Small intestine (tissue), 7 donors: Measurements from ENCODE around the gene NOL9. TPM values are rescaled to one million over a fixed set of nuclear protein-coding genes. Genes with fewer than 3 reads are reported as not detected.

Source experiments
- DNase-seq, 2 donors: peaks; one replicate each; pipeline versions ENCODE4 v3.0.0 to v3.0.0-alpha.2; 2013
- FAIRE-seq: peaks from 2 replicates; lab custom pipeline; 2012; peaks lifted over from hg19 to GRCh38; lab: Jason Lieb, UNC
- H3K27ac ChIP-seq, 3 donors: one replicate each; pipeline ENCODE4 v1.5.1; 2013; ENCODE audit warnings: low read length in 2 of 3, mild to moderate bottlenecking in 2 of 3, control low read depth in 1 of 3, inconsistent platforms in 1 of 3, low read depth in 1 of 3, moderate library complexity in 1 of 3
- H3K27me3 ChIP-seq, 3 donors: one replicate each; pipeline ENCODE4 v1.6.1; 2013; ENCODE audit warnings: low read length in 3 of 3, inconsistent platforms in 1 of 3; ENCODE audit not compliant: control insufficient read depth in 3 of 3, insufficient read depth in 3 of 3
- H3K36me3 ChIP-seq, 3 donors: one replicate each; pipeline ENCODE4 v1.6.1; 2013; ENCODE audit warnings: low read length in 3 of 3, inconsistent platforms in 1 of 3, low read depth in 1 of 3, mild to moderate bottlenecking in 1 of 3, moderate library complexity in 1 of 3; ENCODE audit not compliant: control insufficient read depth in 3 of 3, insufficient read depth in 2 of 3
- H3K4me1 ChIP-seq, 3 donors: one replicate each; pipeline ENCODE4 v1.6.1; 2013; ENCODE audit warnings: low read length in 2 of 3, inconsistent platforms in 1 of 3, low read depth in 1 of 3, mild to moderate bottlenecking in 1 of 3, moderate library complexity in 1 of 3; ENCODE audit not compliant: control insufficient read depth in 3 of 3, insufficient read depth in 2 of 3
- H3K4me3 ChIP-seq, 3 donors: one replicate each; pipeline ENCODE4 v1.5.1; 2013; ENCODE audit warnings: low read length in 3 of 3, control low read depth in 1 of 3, inconsistent platforms in 1 of 3, low read depth in 1 of 3, mild to moderate bottlenecking in 1 of 3, moderate library complexity in 1 of 3
- H3K9me3 ChIP-seq, 2 donors: one replicate each; pipeline ENCODE4 v1.6.1; 2013; ENCODE audit warnings: low read depth in 1 of 2, low read length in 1 of 2; ENCODE audit not compliant: control insufficient read depth in 2 of 2, insufficient read depth in 1 of 2
- WGBS, 3 donors: extraction: QIAGEN DNeasy Blood & Tissue Kit; methylation state at CpG; one replicate each; pipeline ENCODE4 v1.1.7; 2013; 5-methylcytosine and 5-hydroxymethylcytosine counted together
- polyA plus RNA-seq, 4 donors: library from polyadenylated mRNA; stranded (reverse) in 3 of 4; unstranded in 1 of 4; fragments of 200-250 nt in 3 of 4; fragments of 120-200 nt in 1 of 4; gene quantifications; one replicate each; pipeline versions ENCODE4 v1.2.1 to v1.2.3, GENCODE V29; 2013
- donor health status: healthy with polysubstance abuse.
- donor health status: control.
- donor health status: control.
- donor health status: Bipolar disorder and iron deficiency.
- donor health status: healthy.

NOL9 gene
- polyA plus RNA-seq, 4 donors = 1.6 to 12.1 (median 3.9) TPM

DNA sequence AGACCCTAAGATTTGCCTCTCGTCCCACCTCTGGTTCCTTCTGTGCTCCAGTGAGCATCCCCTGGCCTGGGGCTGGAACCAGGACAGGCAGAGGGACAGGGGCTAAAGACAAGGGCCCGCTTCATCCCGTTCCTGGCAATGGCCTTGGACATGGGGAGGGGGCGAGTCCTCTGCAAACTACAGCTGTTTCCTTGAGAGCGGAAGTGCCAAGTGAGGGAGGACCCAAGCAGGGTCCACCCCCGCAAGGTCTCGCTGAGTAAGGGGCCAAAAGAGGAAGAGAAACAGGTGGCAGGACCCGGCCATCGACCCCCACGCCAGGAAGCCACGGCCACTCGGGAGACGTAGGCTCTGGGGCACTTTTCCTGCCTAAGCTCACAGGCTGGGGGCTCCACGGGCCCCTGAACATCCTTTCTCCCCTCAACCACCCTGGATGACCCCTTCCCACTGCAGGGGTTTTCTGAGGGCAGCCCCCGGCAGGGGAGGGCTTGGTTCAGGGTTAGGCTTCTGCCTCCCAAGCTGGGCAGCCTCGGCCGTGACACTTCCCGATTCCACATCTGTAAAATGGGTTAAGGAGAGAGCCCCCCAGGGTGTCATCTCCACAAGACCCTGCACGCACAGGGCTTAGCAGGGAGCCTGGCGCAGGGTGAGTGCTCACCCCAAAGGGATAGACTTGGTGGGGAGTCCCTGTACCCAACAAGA is 44.9 kb downstream of the NOL9 start:
- FAIRE-seq = no peak
- H3K36me3 ChIP-seq = no peaks in the 10 kb centered on the region
- WGBS, 3 donors = 54 to 68% (median 66%) methylated on average over 20 of the region's 20 CpGs
- H3K27me3 ChIP-seq = no peaks in the 10 kb centered on the region
- H3K4me3 ChIP-seq = no peak overlapping the region
- H3K9me3 ChIP-seq = no peaks in the 10 kb centered on the region
- DNase-seq = no peak
- no peak overlapping the region for H3K27ac ChIP-seq
- no peaks in the 10 kb centered on the region for H3K4me1 ChIP-seq

DNA sequence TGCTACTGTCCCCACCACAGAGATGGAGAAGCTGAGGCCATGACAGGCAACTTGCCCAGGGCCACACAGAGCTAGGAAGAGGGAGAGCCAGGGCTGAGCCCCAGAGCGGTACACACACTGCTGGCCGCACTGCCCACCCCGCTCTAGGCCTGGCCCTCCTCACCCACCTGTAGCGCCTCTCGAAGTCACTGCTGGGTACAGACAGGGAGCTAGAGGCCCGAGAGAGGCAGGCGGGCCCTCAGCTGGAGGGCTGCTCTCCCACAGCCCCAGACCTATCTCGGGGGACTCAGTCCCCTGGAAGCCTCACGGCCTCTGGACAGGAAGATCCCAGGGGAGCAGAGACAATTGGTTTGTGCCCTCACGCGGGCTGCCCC is 45.5 kb downstream of the NOL9 start:
- Histone ChIP-seq H3K27me3 (no peaks in the 10 kb centered on the region), H3K9me3 (no peaks in the 10 kb centered on the region), H3K27ac (no peak overlapping the region), H3K4me3 (no peak overlapping the region), H3K36me3 (no peaks in the 10 kb centered on the region), H3K4me1 (no peaks in the 10 kb centered on the region)
- 83 to 91% (median 88%) methylated on average over 11 of the region's 11 CpGs for WGBS, 3 donors
- DNase-seq = no peak
- no peak for FAIRE-seq

DNA sequence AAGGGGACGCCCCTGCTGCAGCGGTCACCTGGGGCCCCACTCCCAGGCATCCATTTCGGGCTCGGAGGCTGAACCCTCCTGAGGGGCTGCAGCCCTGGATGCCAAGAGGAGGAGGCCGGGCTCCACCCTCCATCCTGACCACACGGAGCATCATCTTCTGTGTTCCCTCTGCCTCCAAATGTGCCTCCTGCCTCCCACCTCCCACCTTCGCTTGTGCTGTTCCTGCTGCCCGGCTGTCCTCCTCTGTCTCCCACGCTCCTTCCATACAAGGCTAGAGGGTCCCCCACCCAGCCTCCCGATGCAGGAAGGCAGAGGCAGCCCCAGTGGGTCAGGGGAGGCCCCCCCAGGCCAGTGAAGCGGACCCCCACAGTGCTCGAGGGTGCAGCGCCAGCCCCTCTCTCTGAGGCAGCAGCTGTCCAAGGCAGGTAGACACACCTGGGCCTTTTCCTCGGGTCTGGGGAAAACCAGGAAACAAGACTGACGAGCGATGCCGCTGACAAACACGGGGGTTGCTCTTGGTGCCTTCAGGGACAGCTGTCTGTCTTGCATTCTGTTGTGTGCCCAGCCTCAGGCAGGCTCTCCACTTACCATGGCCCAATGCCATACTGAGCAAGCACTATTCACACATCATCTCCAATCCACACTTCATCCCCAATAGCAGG is 46.0 kb downstream of the NOL9 start:
- H3K27me3 ChIP-seq = no peaks in the 10 kb centered on the region
- WGBS, 3 donors = 73 to 85% (median 74%) methylated on average over 18 of the region's 18 CpGs

DNA sequence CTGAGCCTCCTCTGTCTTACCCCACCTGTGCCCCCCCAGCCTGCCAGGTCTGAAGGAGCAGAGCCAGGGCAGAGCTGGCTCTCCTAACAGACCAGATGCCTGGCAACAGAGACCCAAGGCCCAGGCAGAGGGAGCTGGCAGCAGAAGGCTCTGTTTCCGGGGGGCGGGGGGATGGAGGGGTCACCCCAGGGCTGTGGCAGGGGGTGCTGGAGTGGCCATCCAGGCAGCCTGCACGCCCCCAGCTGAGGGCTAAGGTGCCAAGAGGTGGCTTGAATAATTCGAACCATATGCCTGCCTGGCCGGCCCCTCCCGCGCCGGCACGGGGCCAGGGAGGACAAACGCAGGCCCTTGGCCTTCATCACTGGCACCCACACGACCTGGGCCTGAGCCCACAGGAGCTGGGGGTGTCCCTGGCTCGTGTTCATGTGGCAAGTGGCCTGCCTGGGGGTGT is 46.8 kb downstream of the NOL9 start:
- Histone ChIP-seq H3K4me1 (no peaks in the 10 kb centered on the region), H3K36me3 (no peaks in the 10 kb centered on the region), H3K27me3 (no peaks in the 10 kb centered on the region), H3K27ac (no peak overlapping the region), H3K9me3 (no peaks in the 10 kb centered on the region), H3K4me3 (no peak overlapping the region)
- FAIRE-seq (no peak), DNase-seq (no peak)
- 69 to 78% (median 73%) methylated on average over 12 of the region's 12 CpGs for WGBS, 3 donors

More for the DNA sequence above, 46.0 kb downstream of the NOL9 start:
- Histone ChIP-seq H3K9me3 (no peaks in the 10 kb centered on the region), H3K27ac (no peak overlapping the region), H3K4me3 (no peak overlapping the region), H3K4me1 (no peaks in the 10 kb centered on the region), H3K36me3 (no peaks in the 10 kb centered on the region)
- no peak for DNase-seq
- FAIRE-seq = no peak

DNA sequence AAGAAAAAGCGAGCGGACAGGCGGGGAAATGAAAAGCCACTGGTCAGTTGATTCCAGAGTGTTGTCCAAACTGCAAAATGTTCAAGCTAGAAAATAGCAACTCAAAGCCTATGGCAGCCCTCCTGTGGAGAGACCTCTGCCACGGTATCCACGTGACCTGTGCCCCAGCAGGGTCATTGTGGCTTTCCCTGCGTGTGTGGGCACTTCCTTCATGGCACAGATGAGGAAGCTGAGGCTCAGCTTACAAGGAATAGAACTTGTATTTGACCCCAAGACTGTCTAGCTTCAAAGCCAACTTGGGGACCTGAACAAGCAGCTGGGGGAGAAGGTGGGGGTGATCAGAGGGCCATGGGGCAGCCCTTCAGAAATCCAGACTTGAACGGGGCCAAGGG is 47.3 kb downstream of the NOL9 start:
- FAIRE-seq (no peak), DNase-seq (no peak)
- Histone ChIP-seq H3K9me3 (no peaks in the 10 kb centered on the region), H3K4me1 (no peaks in the 10 kb centered on the region), H3K27ac (no peak overlapping the region), H3K36me3 (no peaks in the 10 kb centered on the region), H3K4me3 (no peak overlapping the region), H3K27me3 (no peaks in the 10 kb centered on the region)
- WGBS, 3 donors = 58 to 69% (median 68%) methylated on average over 7 of the region's 7 CpGs

DNA sequence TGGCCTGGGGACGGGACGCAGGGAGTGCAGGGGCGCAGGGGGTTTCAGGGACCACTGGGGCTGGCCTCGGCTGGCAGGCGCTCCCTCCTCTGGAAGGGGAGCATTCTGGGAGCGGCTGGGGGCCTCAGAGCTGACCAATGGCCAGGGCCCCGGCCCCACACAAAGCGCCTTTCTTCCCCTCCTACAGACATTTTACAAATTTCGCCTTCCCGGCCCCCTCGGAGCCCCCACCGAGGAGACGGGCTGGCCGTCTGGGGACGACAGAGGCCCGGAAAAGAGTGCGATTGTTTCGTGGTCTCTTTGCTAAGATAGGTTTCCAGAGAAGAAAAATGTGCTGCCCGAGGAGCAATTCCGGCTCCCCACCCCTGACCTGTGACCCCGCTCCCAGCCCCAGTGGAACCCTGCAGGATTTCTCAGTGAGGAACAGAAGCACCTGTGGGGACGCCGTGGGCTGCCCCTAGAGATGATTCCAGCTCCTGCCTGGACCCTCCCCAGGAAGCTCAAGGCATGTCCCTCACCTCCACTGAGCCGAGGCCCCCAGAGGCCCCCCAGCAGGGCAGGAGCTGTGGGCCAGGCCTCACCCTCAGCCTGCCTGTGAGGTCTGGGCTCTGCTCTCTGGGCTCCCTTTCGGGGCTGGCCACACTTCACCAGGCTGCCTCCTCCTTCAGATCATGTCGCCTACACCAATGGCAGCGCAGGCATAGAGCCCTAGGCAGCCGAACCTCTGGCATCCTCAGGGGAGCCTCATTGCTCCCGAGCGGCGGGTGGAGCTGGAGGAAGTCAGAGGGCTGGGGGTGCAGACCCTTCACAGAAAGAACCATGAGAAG is 47.9 kb downstream of the NOL9 start:
- FAIRE-seq = no peak
- H3K27me3 ChIP-seq = no peaks in the 10 kb centered on the region
- DNase-seq = no peak
- no peak overlapping the region for H3K27ac ChIP-seq
- H3K36me3 ChIP-seq = no peaks in the 10 kb centered on the region
- 77 to 81% (median 78%) methylated on average over 30 to 31 of the region's 31 CpGs for WGBS, 3 donors
- H3K9me3 ChIP-seq = no peaks in the 10 kb centered on the region
- no peak overlapping the region for H3K4me3 ChIP-seq
- no peaks in the 10 kb centered on the region for H3K4me1 ChIP-seq

DNA sequence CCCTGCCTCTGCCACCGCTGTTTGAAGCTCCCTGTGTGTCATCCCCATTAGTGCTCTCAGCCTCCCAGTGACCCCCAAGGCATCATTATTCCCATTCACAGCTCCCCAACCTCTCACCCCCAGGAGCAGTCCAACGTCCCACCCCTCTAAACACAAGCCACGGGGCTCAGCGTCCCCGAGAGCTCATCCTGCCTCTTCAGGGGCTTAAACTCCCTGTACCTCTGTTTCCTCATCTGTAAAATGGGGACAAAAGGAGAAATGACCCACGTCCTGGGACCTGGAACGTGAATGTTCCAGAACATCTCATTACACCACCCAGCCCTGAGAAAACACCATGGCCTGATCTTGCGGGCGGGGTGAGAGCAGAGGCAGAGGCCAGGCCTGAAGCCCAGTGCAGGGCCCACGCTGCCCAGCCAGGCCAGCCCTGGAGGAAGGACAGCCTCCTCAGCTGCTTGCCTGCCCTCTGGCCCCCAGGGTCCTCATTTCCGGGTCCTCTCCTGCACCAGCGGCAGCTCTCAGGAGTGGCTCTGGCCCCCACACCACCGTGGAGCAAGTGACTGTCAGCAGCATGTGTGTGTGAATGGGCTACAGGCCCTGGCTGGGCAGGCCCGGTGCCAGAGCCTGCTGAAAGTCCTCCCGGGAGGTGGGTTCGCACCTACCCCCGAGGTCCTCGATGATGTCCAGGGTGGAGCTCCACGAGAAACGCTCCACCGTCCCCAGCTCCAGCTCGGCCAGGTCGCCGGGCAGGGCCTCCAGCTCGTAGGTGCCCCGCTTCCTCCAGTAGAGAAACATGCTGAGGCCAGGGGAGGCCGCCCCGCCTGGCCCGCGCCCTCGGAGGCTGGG is 48.7 kb downstream of the NOL9 start:
- Histone ChIP-seq H3K4me1 (no peaks in the 10 kb centered on the region), H3K27ac (no peak overlapping the region), H3K4me3 (no peak overlapping the region), H3K27me3 (peaks cover 0 to 2% (median 0%) of the 10 kb centered on the region in 3 donors), H3K36me3 (no peaks in the 10 kb centered on the region), H3K9me3 (no peaks in the 10 kb centered on the region)
- FAIRE-seq (no peak), DNase-seq (no peak)
- whole genome bisulfite sequencing, 3 donors = 84 to 86% (median 85%) methylated on average over 23 to 31 of the region's 31 CpGs

DNA sequence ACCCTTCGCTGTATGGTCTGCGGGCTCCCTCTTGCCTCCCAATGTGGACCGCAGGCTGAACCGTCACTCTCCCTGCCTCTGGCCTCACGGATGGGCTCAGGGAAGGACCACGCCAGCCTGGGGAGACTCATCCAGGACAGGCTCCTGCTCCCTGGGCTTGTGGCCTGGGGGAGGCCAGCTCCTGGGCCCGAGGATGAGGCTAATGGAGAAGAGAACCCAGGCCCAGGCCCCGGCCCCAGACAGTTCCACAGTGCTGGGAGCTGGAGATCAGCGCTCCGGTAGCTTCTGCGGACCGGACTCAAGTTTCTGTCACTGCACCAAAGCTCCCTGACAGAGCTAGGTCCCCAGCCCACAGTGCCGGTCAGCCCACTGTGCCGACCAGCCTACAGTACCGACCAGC is 49.4 kb downstream of the NOL9 start:
- DNase-seq = no peak
- no peak overlapping the region for H3K27ac ChIP-seq
- H3K36me3 ChIP-seq = no peaks in the 10 kb centered on the region
- no peaks in the 10 kb centered on the region for H3K4me1 ChIP-seq
- 86 to 93% (median 92%) methylated on average over 15 of the region's 15 CpGs for WGBS, 3 donors
- H3K4me3 ChIP-seq = no peak overlapping the region
- FAIRE-seq = no peak
- no peaks in the 10 kb centered on the region for H3K9me3 ChIP-seq
- H3K27me3 ChIP-seq = peaks cover 0 to 3% (median 0%) of the 10 kb centered on the region in 3 donors
